HEK293T (cell line): ENCODE data around the gene TTC28.

Source experiments
- CTCF ChIA-PET: fragments of 350-600 bp; formaldehyde crosslinking; extraction: SDS; loops from one replicate; lab custom pipeline; 2021; ENCODE audit warnings: antibody characterized with exemption, inconsistent platforms; lab: Yijun Ruan, JAX
- POLR2A ChIA-PET: fragments of 350-600 bp; formaldehyde crosslinking; extraction: SDS; loops from one replicate; lab custom pipeline; 2020; ENCODE audit warnings: antibody characterized with exemption, inconsistent platforms; lab: Yijun Ruan, JAX
- DNase-seq: peaks from one replicate; pipeline ENCODE4 v3.0.0; 2012; ENCODE audit warnings: mixed read lengths; ENCODE audit errors: extremely low spot score
- ARNT ChIP-seq: fragments of 450-650 bp; IDR thresholded peaks from 2 replicates; pipeline ENCODE4 v1.6.1; 2017; ENCODE audit warnings: mild to moderate bottlenecking
- BHLHE40 ChIP-seq: fragments of 450-650 bp; IDR thresholded peaks from 2 replicates; pipeline ENCODE4 v1.6.1; 2016; ENCODE audit warnings: mild to moderate bottlenecking, moderate library complexity, borderline replicate concordance
- CTBP1 ChIP-seq: fragments of 450-650 bp; IDR thresholded peaks from 2 replicates; pipeline ENCODE4 v1.6.1; 2016; ENCODE audit warnings: borderline replicate concordance
- ELF4 ChIP-seq: fragments of 450-650 bp; IDR thresholded peaks from 2 replicates; pipeline ENCODE4 v1.6.1; 2017; ENCODE audit warnings: antibody characterized with exemption
- FOXA1 ChIP-seq: fragments of 450-650 bp; IDR thresholded peaks from 2 replicates; pipeline ENCODE4 v1.6.1; 2016; ENCODE audit warnings: mild to moderate bottlenecking
- FOXK2 ChIP-seq: fragments of 450-650 bp; IDR thresholded peaks from 2 replicates; pipeline ENCODE4 v1.6.1; 2016; ENCODE audit warnings: mild to moderate bottlenecking
- FOXM1 ChIP-seq: fragments of 450-650 bp; IDR thresholded peaks from 2 replicates; pipeline ENCODE4 v1.6.1; 2017; ENCODE audit warnings: mild to moderate bottlenecking, borderline replicate concordance
- HDGF ChIP-seq: fragments of 450-650 bp; IDR thresholded peaks from 2 replicates; pipeline ENCODE4 v1.6.1; 2017; ENCODE audit warnings: antibody characterized with exemption, borderline replicate concordance
- L3MBTL2 ChIP-seq: fragments of 450-650 bp; conservative IDR thresholded peaks from 2 replicates; pipeline ENCODE4 v1.6.1; 2016; ENCODE audit warnings: mild to moderate bottlenecking
- LEF1 ChIP-seq: fragments of 450-650 bp; IDR thresholded peaks from 2 replicates; pipeline ENCODE4 v1.6.1; 2017; ENCODE audit warnings: mild to moderate bottlenecking, borderline replicate concordance
- NFRKB ChIP-seq: fragments of 450-650 bp; IDR thresholded peaks from 2 replicates; pipeline ENCODE4 v1.6.1; 2016; ENCODE audit warnings: mild to moderate bottlenecking, moderate library complexity
- PKNOX1 ChIP-seq: fragments of 450-650 bp; IDR thresholded peaks from 2 replicates; pipeline ENCODE4 v1.6.1; 2016
- SP1 ChIP-seq: fragments of 450-650 bp; IDR thresholded peaks from 2 replicates; pipeline ENCODE4 v1.6.1; 2017
- SUZ12 ChIP-seq: fragments of 450-650 bp; IDR thresholded peaks from 2 replicates; pipeline ENCODE4 v1.6.1; 2016; ENCODE audit warnings: mild to moderate bottlenecking
- TARDBP ChIP-seq: fragments of 450-650 bp; IDR thresholded peaks from 2 replicates; pipeline ENCODE4 v1.6.1; 2016
- ZNF384 ChIP-seq: fragments of 450-650 bp; IDR thresholded peaks from 2 replicates; pipeline ENCODE4 v1.6.1; 2016

TTC28 gene

DNA sequence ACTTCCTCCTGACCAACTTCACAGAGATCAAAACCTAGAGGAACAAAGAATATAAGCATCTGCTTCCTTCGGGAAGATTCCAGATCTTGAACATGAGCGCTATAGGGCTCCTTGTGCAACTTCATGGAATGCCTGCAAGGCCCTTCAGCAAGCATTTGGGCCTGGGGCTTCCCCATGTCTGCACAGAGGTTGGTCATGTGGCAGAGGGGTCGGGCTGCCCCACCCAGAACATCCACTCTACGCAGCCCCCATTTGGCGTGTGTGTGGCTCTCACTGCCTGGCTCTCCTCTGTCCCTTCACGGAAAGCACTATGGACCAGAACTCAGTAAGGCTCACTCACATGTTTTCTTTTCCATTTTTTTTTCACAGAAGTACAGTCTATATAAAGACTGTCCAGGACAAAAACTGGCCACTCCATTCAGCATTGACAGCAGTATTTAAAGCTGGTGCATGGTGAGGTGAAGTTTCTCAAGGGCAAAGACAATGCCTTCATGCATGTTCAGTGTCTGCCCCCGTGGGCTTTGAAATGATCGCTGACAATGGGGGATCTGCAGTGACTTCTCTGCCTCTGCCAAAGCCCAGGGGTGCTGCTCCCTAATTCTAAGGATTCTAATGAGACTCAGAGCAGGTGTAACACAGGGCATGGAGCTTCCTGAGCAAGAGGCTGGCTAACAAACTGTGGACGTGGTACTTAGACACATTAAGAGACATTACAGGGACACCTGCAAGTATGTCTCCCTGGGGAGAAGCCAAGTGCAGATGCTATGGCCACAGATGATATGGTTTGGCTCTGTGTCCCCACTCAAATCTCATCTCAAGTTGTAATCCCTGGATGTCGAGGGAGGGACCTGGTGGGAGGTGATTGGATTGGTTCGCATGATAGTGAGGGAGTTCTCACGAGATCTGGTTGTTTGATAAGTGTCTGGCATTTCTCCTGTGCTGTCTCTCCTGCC, 694.0 kb downstream of the TTC28 start:
- DNase-seq: no peak
- ChIA-PET POLR2A (no interaction called here), CTCF (no interaction called here)
- no peak for TF ChIP-seq FOXM1
- no peak for TF ChIP-seq ELF4
- no peak for TF ChIP-seq SP1
- TF ChIP-seq LEF1: no peak
- no peak for TF ChIP-seq SUZ12
- TF ChIP-seq PKNOX1: no peak
- TF ChIP-seq BHLHE40: no peak
- TF ChIP-seq FOXA1: no peak
- no peak for TF ChIP-seq NFRKB
- no peak for TF ChIP-seq CTBP1
- TF ChIP-seq TARDBP: no peak
- TF ChIP-seq ZNF384: no peak
- TF ChIP-seq L3MBTL2: no peak
- TF ChIP-seq ARNT: no peak
- TF ChIP-seq FOXK2: no peak
- no peak for TF ChIP-seq HDGF

DNA sequence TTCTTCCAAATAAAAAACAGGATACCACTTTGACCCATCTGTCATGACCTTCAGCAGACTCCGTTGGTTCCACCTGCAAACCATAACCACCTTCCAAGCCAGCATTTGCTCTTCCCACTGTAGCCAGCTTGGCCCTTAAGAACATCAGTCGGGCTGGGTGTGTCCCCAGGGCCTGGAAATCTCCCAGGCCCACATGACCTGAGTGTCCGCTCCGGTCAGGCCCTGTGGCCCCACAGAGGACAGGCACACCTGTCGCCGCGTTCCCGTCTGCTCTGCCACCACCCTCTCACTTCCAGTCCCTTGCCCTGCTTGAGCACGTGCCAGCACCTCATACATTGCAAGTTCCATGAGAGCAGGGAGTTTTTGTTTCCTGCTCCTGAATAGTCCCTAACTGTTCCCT, 694.9 kb downstream of the TTC28 start:
- ChIA-PET CTCF (no interaction called here), POLR2A (no interaction called here)
- TF ChIP-seq BHLHE40 (no peak), TARDBP (no peak), NFRKB (no peak), SP1 (no peak), ELF4 (no peak), FOXM1 (no peak), HDGF (no peak)
- no peak for DNase-seq

DNA sequence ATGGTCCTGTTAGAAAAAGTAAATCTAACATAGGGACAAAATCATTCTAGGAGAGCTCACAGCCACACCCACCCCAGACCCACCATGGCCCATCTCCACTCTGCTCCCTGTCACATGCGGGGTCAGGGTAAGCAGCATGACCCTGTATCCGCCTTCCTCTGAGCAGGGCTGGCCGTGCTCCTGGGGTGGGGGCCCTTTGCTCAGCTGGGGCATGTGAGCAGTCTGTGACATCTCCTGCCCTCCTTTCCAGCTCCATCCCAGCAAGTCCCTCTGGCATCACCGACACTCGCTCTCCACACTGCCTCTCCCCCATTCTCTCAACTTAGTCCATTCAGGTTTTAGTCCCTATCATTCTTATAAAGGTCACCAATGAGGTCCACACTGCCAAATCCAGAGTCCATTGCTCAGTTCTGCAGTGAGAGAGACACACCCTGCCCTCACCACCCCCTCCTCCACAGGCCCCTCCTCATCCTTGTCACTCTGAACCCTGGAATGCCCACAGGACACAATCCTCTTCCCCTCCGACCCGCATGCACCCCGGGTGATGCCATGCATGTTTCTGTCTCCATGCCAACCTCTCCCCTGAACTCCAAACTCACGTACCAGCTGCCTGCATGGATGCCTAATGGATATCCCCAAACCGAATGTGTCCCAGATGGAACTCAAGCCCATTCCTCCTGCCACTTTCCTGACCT, 695.5 kb downstream of the TTC28 start:
- CTCF ChIA-PET: no interaction called here
- POLR2A ChIA-PET: interaction anchor here (1.0 kb wide), 1 partner anchor 19 kb away, joined by 3 read pairs; no protein-coding TSS in a partner anchor
- no peak for DNase-seq
- TF ChIP-seq CTBP1 (no peak), LEF1 (no peak), TARDBP (no peak), ELF4 (no peak), SP1 (no peak), BHLHE40 (no peak), SUZ12 (no peak), HDGF (no peak), FOXM1 (no peak)

- TF ChIP-seq SUZ12 (no peak), NFRKB (no peak), ZNF384 (no peak), SP1 (no peak), FOXK2 (no peak), CTBP1 (no peak), TARDBP (no peak), FOXA1 (no peak), HDGF (no peak), L3MBTL2 (no peak), ELF4 (no peak)
- POLR2A ChIA-PET: interaction anchor here (1.0 kb wide), 1 partner anchor 20 kb away, joined by 3 read pairs; no protein-coding TSS in a partner anchor
- CTCF ChIA-PET: no interaction called here
- DNase-seq: no peak
Measured at GRCh38 chr22:27983361-27983791, 696.3 kb downstream of the TTC28 start.

GRCh38 chr22:27982630-27983180, 696.9 kb downstream of the TTC28 start:
- ChIA-PET CTCF (no interaction called here), POLR2A (no interaction called here)
- TF ChIP-seq SUZ12 (no peak), SP1 (no peak)
- DNase-seq: no peak

DNA sequence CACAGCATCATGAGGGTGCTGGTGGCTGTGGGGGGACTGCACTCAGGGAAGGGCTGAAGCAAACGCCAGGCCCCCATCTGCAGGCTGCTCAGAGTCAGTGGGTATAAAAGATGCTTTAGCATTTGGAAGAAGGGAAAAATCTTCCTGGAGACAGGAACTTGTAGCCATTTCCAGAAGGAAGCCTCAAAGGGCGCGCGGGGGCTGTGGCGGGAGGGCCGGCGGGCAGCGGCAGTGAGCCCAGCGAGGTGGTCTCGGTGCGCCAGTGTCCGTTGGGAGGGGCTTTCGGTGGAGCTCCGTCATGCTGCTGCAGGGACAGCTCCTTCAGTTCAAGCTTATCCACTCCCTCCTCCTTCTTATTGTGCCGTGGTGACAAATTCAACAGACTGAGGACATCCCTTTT, 697.5 kb downstream of the TTC28 start:
- no peak for DNase-seq
- ChIA-PET POLR2A (no interaction called here), CTCF (no interaction called here)
- no peak for TF ChIP-seq FOXM1
- no peak for TF ChIP-seq CTBP1
- TF ChIP-seq ARNT: no peak
- no peak for TF ChIP-seq BHLHE40
- TF ChIP-seq ELF4: no peak
- TF ChIP-seq FOXK2: no peak
- TF ChIP-seq PKNOX1: no peak
- no peak for TF ChIP-seq SUZ12
- TF ChIP-seq TARDBP: no peak
